Natural killer cell (primary cell): ENCODE results near the gene ZNF599. TPM values are rescaled to one million over a fixed set of nuclear protein-coding genes. Genes with fewer than 3 reads are reported as not detected.

ENCODE experiments used
- ATAC-seq, 3 donors: fragments of 150-1000 bp in 2 of 3; fragments of 200-7000 bp in 1 of 3; cut with Tn5 transposase; 1 replicate in 1 of 3; 2 replicates in 2 of 3; pipeline ENCODE4 v1.10.0; 2021; ENCODE audit warnings: mild to moderate bottlenecking in 2 of 3, moderate library complexity in 2 of 3
- DNase-seq, 2 donors: peaks; one replicate each; pipeline versions ENCODE4 v3.0.0 to v3.0.0-alpha.2; 2013 to 2021; ENCODE audit warnings: mixed read lengths in 1 of 2
- H3K27ac ChIP-seq: one replicate; pipeline ENCODE4 v1.5.1; 2013; ENCODE audit warnings: mild to moderate bottlenecking, low read length
- H3K27me3 ChIP-seq: one replicate; pipeline ENCODE4 v1.6.1; 2013; ENCODE audit warnings: low read length; ENCODE audit not compliant: control insufficient read depth, insufficient read depth
- H3K36me3 ChIP-seq: one replicate; pipeline ENCODE4 v1.6.1; 2013; ENCODE audit warnings: low read length; ENCODE audit not compliant: control insufficient read depth, insufficient read depth
- H3K4me1 ChIP-seq: one replicate; pipeline ENCODE4 v1.6.1; 2013; ENCODE audit warnings: low read length; ENCODE audit not compliant: control insufficient read depth, insufficient read depth
- H3K4me3 ChIP-seq: one replicate; pipeline ENCODE4 v1.5.1; 2013; ENCODE audit warnings: low read length
- H3K9me3 ChIP-seq: one replicate; pipeline ENCODE4 v1.6.1; 2013; ENCODE audit warnings: low read length; ENCODE audit not compliant: control insufficient read depth, insufficient read depth
- H3K27ac Mint-ChIP-seq, 2 donors: one replicate each; pipeline ENCODE4 v1.8.0; 2022; ENCODE audit warnings: mild to moderate bottlenecking in 2 of 2, mixed read lengths in 2 of 2, moderate library complexity in 1 of 2
- H3K27me3 Mint-ChIP-seq, 2 donors: one replicate each; pipeline ENCODE4 v1.8.0; 2022; ENCODE audit warnings: low read depth in 2 of 2, mixed read lengths in 2 of 2
- H3K36me3 Mint-ChIP-seq: one replicate; pipeline ENCODE4 v1.8.0; 2022; ENCODE audit warnings: mixed read lengths
- H3K4me1 Mint-ChIP-seq, 2 donors: one replicate each; pipeline ENCODE4 v1.8.0; 2022; ENCODE audit warnings: mixed read lengths in 2 of 2
- H3K4me3 Mint-ChIP-seq: one replicate; pipeline ENCODE4 v1.8.0; 2022; ENCODE audit warnings: mild to moderate bottlenecking, moderate library complexity, mixed read lengths
- H3K9me3 Mint-ChIP-seq, 2 donors: one replicate each; pipeline ENCODE4 v1.8.0; 2022; ENCODE audit warnings: mixed read lengths in 2 of 2
- CTCF ChIP-seq: fragments of 200-600 bp; IDR thresholded peaks from one replicate; pipeline ENCODE4 v1.8.0; 2022; ENCODE audit warnings: antibody characterized with exemption
- WGBS: methylation state at CpG from one replicate; pipeline ENCODE4 v1.1.7; 2013; ENCODE audit warnings: missing lambda C conversion rate; ENCODE audit not compliant: insufficient coverage; 5-methylcytosine and 5-hydroxymethylcytosine counted together
- intact Hi-C: fragments of 100-400 bp; cut with micrococcal nuclease; formaldehyde crosslinking; loops from one replicate; pipeline ENCODE4 v1.14.2; 2022
- total RNA-seq, 4 donors: library from RNA; stranded (reverse); fragments of 120-200 nt in 1 of 4; gene quantifications; one replicate each; pipeline versions ENCODE4 v1.2.3 to v1.2.4, GENCODE V29; 2013 to 2022

Gene ZNF599
- total RNA-seq, 3 donors from 2014 or later (not counting 1 experiment from before 2014, with no cell fraction given) = 4.6 to 5.1 (median 4.8) TPM

GRCh38 chr19:34732612-34733211, 40.3 kb downstream of the ZNF599 start:
- H3K9me3 Mint-ChIP-seq = no peaks in the 10 kb centered on the region
- Histone ChIP-seq H3K36me3 (peaks cover 4% of the 10 kb centered on the region), H3K27ac (no peak overlapping the region), H3K27me3 (no peaks in the 10 kb centered on the region), H3K9me3 (peaks cover 2% of the 10 kb centered on the region), H3K4me3 (no peak overlapping the region), H3K4me1 (peaks cover 24% of the 10 kb centered on the region)
- intact Hi-C loops = loop anchor here (1.0 to 2.0 kb wide), 2 partner anchors 41 to 56 kb away; partner anchors contain the start of genes SCGB2B2, ZNF302 and ZNF599
- WGBS = 46% methylated on average over 15 of the region's 15 CpGs
- no peak for TF ChIP-seq CTCF
- H3K27me3 Mint-ChIP-seq = peaks cover 2 to 3% of the 10 kb centered on the region in 2 donors
- no peak for DNase-seq
- H3K36me3 Mint-ChIP-seq = no peaks in the 10 kb centered on the region
- H3K27ac Mint-ChIP-seq = peak overlapping the region in 1 of 2 donors; percentile 94
- H3K4me3 Mint-ChIP-seq = peak overlapping the region; percentile 74
- peaks cover 21 to 31% of the 10 kb centered on the region in 2 donors for H3K4me1 Mint-ChIP-seq
- ATAC-seq = no peak

- H3K4me3 ChIP-seq = no peak overlapping the region
- peaks cover 9 to 11% of the 10 kb centered on the region in 2 donors for H3K27me3 Mint-ChIP-seq
- 80% methylated on average over 7 of the region's 7 CpGs for WGBS
- peaks cover 24% of the 10 kb centered on the region for H3K4me1 ChIP-seq
- H3K9me3 Mint-ChIP-seq = no peaks in the 10 kb centered on the region
- H3K4me3 Mint-ChIP-seq = peak overlapping the region; percentile 42
- no peak for TF ChIP-seq CTCF
- no peak for ATAC-seq
- no peak for DNase-seq
- H3K9me3 ChIP-seq = no peaks in the 10 kb centered on the region
- no peaks in the 10 kb centered on the region for H3K36me3 Mint-ChIP-seq
- H3K27me3 ChIP-seq = no peaks in the 10 kb centered on the region
- intact Hi-C loops = loop anchor here (2.0 kb wide), 1 partner anchor 55 kb away; the partner anchor contains the start of genes SCGB2B2 and ZNF302
- H3K27ac Mint-ChIP-seq = no peak overlapping the region
- H3K36me3 ChIP-seq = no peaks in the 10 kb centered on the region
- peaks cover 20 to 30% of the 10 kb centered on the region in 2 donors for H3K4me1 Mint-ChIP-seq
- no peak overlapping the region for H3K27ac ChIP-seq
Observed at GRCh38 chr19:34731964-34732363, 41.1 kb downstream of the ZNF599 start.

GRCh38 chr19:34731019-34731829, 41.8 kb downstream of the ZNF599 start:
- H3K27ac Mint-ChIP-seq = no peak overlapping the region
- Histone ChIP-seq H3K27me3 (no peaks in the 10 kb centered on the region), H3K4me1 (peaks cover 24% of the 10 kb centered on the region), H3K9me3 (no peaks in the 10 kb centered on the region), H3K4me3 (no peak overlapping the region), H3K36me3 (no peaks in the 10 kb centered on the region), H3K27ac (no peak overlapping the region)
- H3K9me3 Mint-ChIP-seq = no peaks in the 10 kb centered on the region
- WGBS = 97% methylated on average over 11 of the region's 11 CpGs
- peaks cover 13 to 18% of the 10 kb centered on the region in 2 donors for H3K27me3 Mint-ChIP-seq
- no peak for DNase-seq
- H3K36me3 Mint-ChIP-seq = no peaks in the 10 kb centered on the region
- no peak for ATAC-seq
- H3K4me1 Mint-ChIP-seq = peaks cover 16 to 25% of the 10 kb centered on the region in 2 donors
- intact Hi-C loops = no loop called here
- peak overlapping the region; percentile 42 for H3K4me3 Mint-ChIP-seq
- TF ChIP-seq CTCF = no peak
